ENCODE data around the gene MYO7A. TPM values are rescaled to one million over a fixed set of nuclear protein-coding genes. Genes with fewer than 3 reads are reported as not detected.

Gene MYO7A
- total and polyA plus RNA-seq, 2 of the 4 experiments (the other 2 are of a cell fraction): 0.02 TPM; not detected in 1

- no peak overlapping the region for H2AK5ac ChIP-seq (ENCODE audit: low read depth, low read length)
- peaks cover 3% of the 10 kb centered on the region; the same call in 1 of the 2 replicates for H4K20me1 ChIP-seq (ENCODE audit: insufficient read depth, low read length)
- 0 out of 2 replicates have a peak, but pooled peaks cover 2% of the 10 kb centered on the region for H3K9me1 ChIP-seq (ENCODE audit: insufficient read depth, low read length)
- ChIA-PET CTCF (no interaction called here), POLR2A (ENCODE audit: unreplicated experiment) (no interaction called here)
- H2BK5ac ChIP-seq (ENCODE audit: low read depth, low read length, poor library complexity, severe bottlenecking): peak overlapping the region; percentile 51
- H3K9ac ChIP-seq (ENCODE audit: low read depth, low read length): no peak overlapping the region
- no peak for ATAC-seq (ENCODE audit: low read depth)
- no peak overlapping the region for H2BK15ac ChIP-seq (ENCODE audit: low read depth, low read length)
- H3K23ac ChIP-seq (ENCODE audit: low read depth, low read length): no peak overlapping the region
- H3K36me3 ChIP-seq (ENCODE audit: control insufficient read depth, insufficient read depth, low read length): no peaks in the 10 kb centered on the region
- in situ Hi-C loops (cut with MboI; ENCODE audit: low sequenced_read_pairs) (no loop called here), intact Hi-C loops (cut with micrococcal nuclease) (no loop called here), dilution Hi-C loops (cut with HindIII; ENCODE audit: low sequenced_read_pairs, unreplicated experiment) (no loop called here)
- no peaks in the 10 kb centered on the region; the same call in 1 of the 2 replicates for H3K27me3 ChIP-seq (ENCODE audit: control insufficient read depth, insufficient read depth, low read length)
- H4K91ac ChIP-seq (ENCODE audit: insufficient read depth, low read depth, low read length): no peak overlapping the region
- H3K79me1 ChIP-seq (ENCODE audit: low read depth in 1 of 2, low read length in 2 of 2): no peaks in the 10 kb centered on the region
- no peak overlapping the region for H3K56ac ChIP-seq (ENCODE audit: extremely low read depth, insufficient read depth, low read length)
- no peak overlapping the region for H3K27ac ChIP-seq (ENCODE audit: insufficient read depth, low read length)
- no peaks in the 10 kb centered on the region for H3K9me3 ChIP-seq (ENCODE audit: control insufficient read depth, insufficient read depth, low read length)
- H4K5ac ChIP-seq (ENCODE audit: low read depth, low read length): no peak overlapping the region
- H2BK20ac ChIP-seq (ENCODE audit: low read depth, low read length): no peak overlapping the region
- no peak overlapping the region for H3K14ac ChIP-seq (replicated peaks; ENCODE audit: low read depth, low read length)
- H3K18ac ChIP-seq (ENCODE audit: low read depth, low read length): no peak overlapping the region
- DNase-seq: no peak
- H2AK9ac ChIP-seq (replicated peaks; ENCODE audit: low read depth, low read length, poor library complexity): no peak overlapping the region
- H3K4me1 ChIP-seq (ENCODE audit: control insufficient read depth, insufficient read depth, low read length): no peaks in the 10 kb centered on the region
- no peak overlapping the region for H3K4me2 ChIP-seq (ENCODE audit: low read depth, low read length)
- no TSS peak for BruUV-seq (replicated peaks)
- no peak overlapping the region for H3K4ac ChIP-seq (ENCODE audit: low read depth, low read length)
- H2AFZ ChIP-seq (replicated peaks; ENCODE audit: low read length, poor library complexity): peak overlapping the region; percentile 56
- no peak overlapping the region for H4K8ac ChIP-seq (ENCODE audit: low read depth in 2 of 2, low read length in 2 of 2)
- TF ChIP-seq FOS (IDR thresholded peaks at IDR 0.05; ENCODE audit: low read depth, low read length): no peak
- no peak for TF ChIP-seq SMC3 (IDR thresholded peaks at IDR 0.05; ENCODE audit: low read depth, low read length)
- no peak for TF ChIP-seq CEBPB (IDR thresholded peaks at IDR 0.05; ENCODE audit: low read depth, low read length)
- no peak for TF ChIP-seq MAZ (IDR thresholded peaks at IDR 0.05; ENCODE audit: borderline replicate concordance, low read depth, low read length)
- TF ChIP-seq ELK1 (IDR thresholded peaks at IDR 0.05; ENCODE audit: borderline replicate concordance, low read depth, low read length): no peak
- TF ChIP-seq RAD21 (IDR thresholded peaks at IDR 0.05; ENCODE audit: low read length): no peak
- TF ChIP-seq RFX5 (IDR thresholded peaks at IDR 0.05; ENCODE audit: low read depth, low read length): no peak
- TF ChIP-seq NFE2L2 (IDR thresholded peaks at IDR 0.05; ENCODE audit: low read depth, low read length): no peak
- no peak for TF ChIP-seq POLR2A (IDR thresholded peaks at IDR 0.05; ENCODE audit: low read depth, low read length)
- TF ChIP-seq MXI1 (IDR thresholded peaks at IDR 0.05; ENCODE audit: borderline replicate concordance, low read depth, low read length): no peak
- TF ChIP-seq USF2 (IDR thresholded peaks at IDR 0.05; ENCODE audit: low read depth, low read length): no peak
- no peak for TF ChIP-seq CHD1 (IDR thresholded peaks at IDR 0.05; ENCODE audit: low read depth, low read length)
- TF ChIP-seq MAFK (IDR thresholded peaks at IDR 0.05; ENCODE audit: low read depth, low read length): no peak
- no peak for TF ChIP-seq BHLHE40 (IDR thresholded peaks at IDR 0.05; ENCODE audit: low read depth, low read length)
- TF ChIP-seq CTCF (conservative IDR thresholded peaks at IDR 0.05; ENCODE audit: low read depth, low read length): no peak
- TF ChIP-seq RCOR1 (IDR thresholded peaks at IDR 0.05; ENCODE audit: insufficient replicate concordance, low read length): no peak
- no peak overlapping the region for H3K4me3 ChIP-seq (ENCODE audit: insufficient read depth, low read depth, low read length)
- no peak overlapping the region for H2BK120ac ChIP-seq (ENCODE audit: low read depth, low read length)
Observed at GRCh38 chr11:77193167-77193566, 65.1 kb downstream of the MYO7A start.
